Endothelial cell of umbilical vein (primary cell): Measurements from ENCODE around the gene TTC21B.

ENCODE experiments used
- CTCF ChIP-seq, 2 donors: IDR thresholded peaks; 1 replicate in 1 of 2; 2 replicates in 1 of 2; pipeline ENCODE4 v1.5.1; 2011; ENCODE audit warnings: low read length in 2 of 2, mild to moderate bottlenecking in 2 of 2, moderate library complexity in 2 of 2, control low read depth in 1 of 2, inconsistent platforms in 1 of 2, low read depth in 1 of 2; ENCODE audit not compliant: insufficient read depth in 1 of 2; ENCODE audit errors: extremely low read depth in 1 of 2
- MAX ChIP-seq: IDR thresholded peaks from 2 replicates; pipeline ENCODE4 v1.6.1; 2011; ENCODE audit not compliant: insufficient read depth, insufficient read length

GRCh38 chr2:165904432-165904831 lies 49.1 kb downstream of the TTC21B start:
- TF ChIP-seq CTCF (IDR thresholded peaks at IDR 0.05; ENCODE audit: extremely low read depth in 1 of 2, insufficient read depth in 1 of 2, low read depth in 1 of 2, low read length in 2 of 2), result no peak
- no peak for TF ChIP-seq MAX
